Cortex of kidney (tissue), 1 donor: ENCODE data around the gene NXF1.
"Not testable (repeated sequence)": the region's sequence is repeated elsewhere in the genome, so short reads cannot be mapped to it uniquely, and the experiment has no call there.

Source experiments
- DNase-seq: peaks from one replicate; lab custom pipeline; 2025; lab: John Stamatoyannopoulos, UW

NXF1 gene

DNA sequence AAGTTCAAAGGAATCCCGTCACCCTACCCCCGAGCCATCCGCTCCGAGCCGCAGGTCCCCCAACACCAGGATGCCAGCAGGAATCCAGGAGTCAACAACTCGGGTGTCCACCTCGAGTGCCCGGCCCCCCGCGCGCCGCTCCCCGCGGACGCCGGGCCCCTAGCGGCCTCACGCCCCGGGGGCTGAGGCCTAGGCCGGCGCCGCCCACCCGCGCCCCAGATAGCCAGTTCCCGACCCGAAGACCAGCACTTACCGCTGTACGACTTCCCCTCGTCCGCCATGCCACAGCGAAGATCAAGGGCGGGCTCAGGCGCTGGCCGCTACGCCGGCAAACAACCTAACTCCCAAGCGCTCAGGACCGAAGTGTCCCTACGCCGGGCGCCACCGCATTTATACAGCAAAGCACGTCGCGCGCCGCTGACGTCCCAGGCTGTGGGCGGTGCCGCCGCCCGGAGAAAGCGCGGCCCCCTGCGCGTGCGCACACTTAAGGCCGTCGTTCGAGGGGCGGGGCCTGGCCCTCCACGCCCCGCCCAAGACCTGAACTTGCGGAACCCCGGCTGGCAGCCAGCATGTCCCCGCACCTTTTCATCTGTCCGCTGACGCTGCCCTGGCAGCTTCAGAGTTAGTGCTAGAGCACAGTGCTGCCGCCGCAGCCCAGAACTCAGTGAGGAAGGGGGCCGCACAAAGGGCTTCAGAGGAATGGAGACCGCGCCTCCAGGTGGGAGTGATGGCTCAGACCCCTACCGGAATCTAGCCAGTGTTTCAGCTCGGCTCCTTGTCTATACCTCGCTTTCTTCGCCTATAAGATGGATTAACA lies at the start of gene NXF1:
Gene NXF1, minus strand, starts transcription at position 365 of the 817 bp plus-strand sequence. Its CDS starts 84 bp downstream, at position 281.
- DNase-seq: no peak

DNA sequence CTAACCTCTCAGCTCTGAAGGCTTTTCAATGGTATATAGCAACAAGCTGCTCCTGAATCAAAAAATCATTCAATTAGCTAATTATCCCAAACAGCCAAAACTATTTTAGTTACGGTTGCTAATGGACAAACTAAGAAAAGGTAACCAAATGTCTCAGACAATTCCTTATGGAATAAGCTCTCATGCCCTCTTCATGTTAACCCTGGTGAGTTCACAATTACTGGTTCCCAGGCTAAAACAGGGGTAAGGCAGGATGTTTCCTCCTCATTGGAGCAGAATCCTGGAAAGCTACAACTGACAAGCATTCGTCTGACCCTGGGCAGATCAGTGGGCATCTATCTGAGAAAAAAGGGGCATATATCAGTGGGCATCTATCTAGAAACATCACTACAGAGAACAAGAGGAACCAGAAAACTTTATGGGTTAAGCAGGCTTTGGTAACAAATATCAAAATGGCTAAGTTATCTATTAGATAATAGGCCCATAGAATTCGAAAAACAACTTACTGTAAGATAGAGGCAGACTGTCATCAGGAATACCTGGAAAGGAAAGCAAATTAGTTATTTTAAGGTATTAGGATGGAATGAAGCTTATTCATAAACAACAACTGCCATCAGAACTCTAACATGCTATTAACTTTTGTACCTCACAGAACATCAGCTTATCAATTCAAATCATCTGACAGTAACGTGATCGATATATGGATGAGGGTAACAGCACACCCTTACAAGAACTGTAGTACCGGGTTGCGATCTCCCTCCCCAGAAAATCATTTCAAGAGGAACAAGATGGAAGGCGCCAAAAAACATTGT lies 49.0 kb upstream of the NXF1 start:
- no peak for DNase-seq

DNA sequence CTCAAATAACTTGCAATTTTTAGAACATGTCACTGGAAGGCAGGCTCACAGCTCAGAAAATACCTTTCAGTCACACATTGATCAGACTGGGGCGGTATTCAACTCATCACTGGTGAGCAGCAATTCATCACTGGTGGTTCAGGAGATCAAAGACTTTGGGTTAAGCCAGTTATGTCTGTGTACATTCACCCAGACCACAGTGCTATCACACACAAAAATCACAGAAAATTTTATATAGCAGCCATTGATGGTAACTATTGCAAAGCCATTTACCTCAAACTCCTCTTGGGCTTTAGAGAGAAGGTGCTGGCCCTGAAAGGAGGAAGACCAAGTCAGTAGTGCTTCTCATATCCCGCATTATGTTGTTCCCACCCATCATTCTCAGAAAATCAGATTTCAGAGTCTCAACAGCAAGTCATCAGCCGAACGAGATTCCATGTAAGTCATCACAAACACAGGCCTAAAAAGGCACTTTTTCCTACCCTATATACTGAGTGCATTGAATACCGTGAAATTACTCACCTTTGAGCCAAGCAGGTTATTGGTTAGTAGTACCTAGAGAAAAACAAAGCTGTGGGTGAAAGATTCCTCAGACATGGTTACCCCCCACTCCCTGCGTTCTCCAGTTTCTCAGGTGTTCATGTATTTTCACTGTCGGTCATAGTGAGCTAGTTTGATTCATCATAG lies 48.2 kb upstream of the NXF1 start:
- DNase-seq: no peak

GRCh38 chr11:62852523-62853188 lies 47.4 kb upstream of the NXF1 start:
- DNase-seq: no peak

DNA sequence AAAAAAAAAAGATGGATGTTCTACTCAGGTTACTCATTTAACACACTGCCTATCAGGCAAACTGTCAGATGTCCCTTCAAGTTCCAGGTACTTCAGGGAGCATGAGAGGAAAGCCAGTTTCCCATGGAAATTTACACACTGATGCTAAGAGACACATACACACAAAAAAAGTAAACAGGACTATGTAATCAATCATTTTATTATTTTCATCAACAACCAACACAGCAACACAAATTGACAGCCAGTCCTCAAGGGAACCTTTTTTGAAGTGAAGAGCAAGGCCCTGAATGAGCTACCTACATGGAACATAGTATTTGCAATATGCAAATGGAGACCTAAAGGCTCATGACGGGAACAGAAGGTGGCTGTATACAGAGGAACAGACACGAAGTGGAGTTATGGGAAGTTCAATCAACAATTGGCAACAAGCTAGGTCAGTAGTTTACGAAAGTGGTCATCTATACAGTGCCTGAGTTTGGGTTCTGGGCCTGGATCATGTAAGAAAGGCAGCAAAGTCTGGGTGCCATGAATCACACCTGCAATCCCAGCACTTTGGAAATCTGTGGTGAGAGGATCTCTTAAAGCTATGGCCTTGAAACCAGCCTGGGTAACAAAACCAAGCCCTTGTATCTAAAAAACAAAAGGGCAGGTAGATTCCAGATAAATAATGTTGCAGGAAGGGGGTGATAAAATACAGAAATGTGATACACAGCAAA lies 46.7 kb upstream of the NXF1 start:
- DNase-seq: no peak

GRCh38 chr11:62850911-62851806 lies 45.9 kb upstream of the NXF1 start:
- no peak for DNase-seq

- DNase-seq: no peak
Observed at GRCh38 chr11:62847767-62848314, 42.6 kb upstream of the NXF1 start.

GRCh38 chr11:62846177-62846576 lies 40.9 kb upstream of the NXF1 start:
- no peak for DNase-seq

DNA sequence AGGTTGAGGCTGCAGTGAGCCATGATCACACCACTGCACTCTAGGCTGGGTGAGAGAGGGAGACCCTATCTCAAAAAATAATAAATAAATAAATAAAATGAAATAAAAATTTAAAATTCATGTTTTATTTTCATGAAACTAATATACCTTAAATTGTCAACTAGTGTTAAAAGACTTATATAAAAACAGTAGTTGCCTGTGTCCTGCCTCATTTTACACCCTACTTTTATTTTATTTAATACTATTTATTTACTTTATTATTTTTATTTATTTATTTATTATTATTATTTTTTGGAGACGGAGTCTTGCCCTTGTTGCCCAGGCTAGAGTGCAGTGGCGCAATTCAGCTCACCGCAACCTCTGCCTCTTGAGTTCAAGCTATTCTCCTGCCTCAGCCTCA lies 38.9 kb upstream of the NXF1 start:
- DNase-seq: no peak

- no peak for DNase-seq
Observed at GRCh38 chr11:62843466-62843865, 38.2 kb upstream of the NXF1 start.

DNA sequence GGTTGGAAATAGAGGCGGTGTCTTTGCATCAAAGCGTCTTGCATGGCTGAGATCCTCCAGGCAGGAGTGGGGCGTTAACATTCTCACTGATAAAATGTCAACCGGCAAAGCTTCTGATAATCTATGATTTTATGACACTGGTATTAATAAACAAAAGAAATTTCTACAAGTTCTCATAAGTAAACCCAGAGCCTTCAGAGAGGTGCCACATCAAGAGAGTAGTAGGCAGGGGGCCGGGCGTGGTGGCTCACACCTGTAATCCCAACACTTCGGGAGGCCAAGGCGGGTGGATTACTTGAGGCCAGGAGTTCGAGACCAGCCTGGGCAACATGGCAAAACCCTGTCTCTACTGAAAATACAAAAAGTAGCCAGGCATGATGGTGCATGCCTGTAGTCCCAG lies 37.7 kb upstream of the NXF1 start:
- DNase-seq: not testable (repeated sequence)

- DNase-seq: no peak
Observed at GRCh38 chr11:62842171-62842741, 37.0 kb upstream of the NXF1 start.

DNA sequence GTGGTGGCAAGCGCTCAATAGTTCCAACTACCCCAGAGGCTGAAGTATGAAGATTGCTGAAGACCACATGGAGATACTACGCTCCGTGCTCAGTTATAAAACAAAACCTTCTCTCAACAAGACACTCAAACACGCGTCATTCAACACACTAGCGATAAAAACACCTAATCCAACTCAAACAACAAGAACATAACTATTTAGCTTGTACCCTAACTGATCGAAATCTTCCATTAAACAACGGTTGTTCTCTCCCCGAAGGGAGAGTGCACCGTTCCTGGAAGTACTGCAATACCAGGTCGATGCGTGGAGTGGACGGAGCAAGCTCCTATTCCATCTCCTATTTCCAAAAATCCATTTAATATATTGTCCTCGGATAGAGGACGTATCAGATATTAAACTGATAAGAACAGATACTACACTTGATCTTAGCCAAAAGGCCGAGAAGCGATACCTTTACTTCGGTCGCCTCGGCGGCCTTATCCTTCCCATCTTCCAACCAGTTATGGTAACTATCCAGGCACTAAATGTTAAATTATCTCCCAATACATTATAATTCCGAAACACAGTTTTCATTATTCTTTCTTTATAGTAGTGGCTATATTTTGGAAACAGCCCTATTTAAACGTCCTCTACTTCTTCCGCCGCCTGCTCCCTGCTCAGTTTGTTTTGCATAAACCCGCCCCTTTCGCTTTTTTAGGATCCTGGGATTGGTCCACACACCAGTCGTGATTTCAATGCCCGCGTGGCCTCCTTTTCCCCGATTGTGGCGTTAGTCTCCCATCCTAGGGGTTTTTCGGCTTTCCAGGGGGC lies 36.3 kb upstream of the NXF1 start:
- DNase-seq: no peak

DNA sequence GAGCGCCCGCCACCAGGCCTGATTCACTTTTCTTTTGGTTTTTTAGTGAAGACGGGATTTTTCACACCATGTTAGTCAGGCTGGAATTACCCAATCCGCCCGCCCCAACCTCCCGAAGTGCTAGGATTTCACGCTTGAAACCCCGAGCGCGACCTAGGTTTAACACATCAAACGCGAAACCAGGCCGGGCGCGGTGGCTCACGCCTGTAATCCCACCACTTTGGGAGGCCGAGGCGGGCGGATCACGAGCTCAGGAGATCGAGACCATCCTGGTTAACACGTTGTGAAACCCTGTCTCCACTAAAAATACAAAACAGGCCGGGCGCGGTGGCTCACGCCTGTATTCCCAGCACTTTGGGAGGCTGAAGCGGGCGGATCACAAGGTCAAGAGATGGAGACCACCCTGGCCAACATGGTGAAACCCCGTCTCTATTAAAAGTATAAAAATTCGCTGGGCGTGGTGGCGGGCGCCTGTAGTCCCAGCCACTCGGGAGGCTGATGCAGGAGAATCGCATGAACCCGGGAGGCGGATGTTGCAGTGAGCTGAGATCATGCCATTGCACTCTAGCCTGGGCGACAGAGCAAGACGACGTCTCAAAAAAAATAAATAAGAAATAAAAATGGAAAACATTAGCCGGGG lies 35.6 kb upstream of the NXF1 start:
- not testable (repeated sequence) for DNase-seq

GRCh38 chr11:62839050-62839945 lies 34.1 kb upstream of the NXF1 start, which contains the start of gene WDR74:
Gene WDR74 (minus strand): TSS chr11:62839590. CDS start chr11:62839570, 20 bp downstream.
- no peak for DNase-seq

- no peak for DNase-seq
Observed at GRCh38 chr11:62835336-62835735, 30.1 kb upstream of the NXF1 start.
